GM18498 (cell line): ENCODE results near the gene PSPC1.
"Not testable (repeated sequence)": the region's sequence is repeated elsewhere in the genome, so short reads cannot be mapped to it uniquely, and the experiment has no call there.

Experiments used
- ATAC-seq: cut with Tn5 transposase; IDR thresholded peaks from one replicate; pipeline ENCODE4 v1.9.1; 2021; ENCODE audit warnings: mild to moderate bottlenecking, moderate library complexity; ENCODE audit not compliant: unreplicated experiment

Gene PSPC1

GRCh38 chr13:19764237-19764636 is 18.5 kb downstream of the PSPC1 start:
- ATAC-seq = no peak

GRCh38 chr13:19763618-19764017 is 19.1 kb downstream of the PSPC1 start:
- no peak for ATAC-seq

- no peak for ATAC-seq
These were observed 23.1 kb downstream of the PSPC1 start for GRCh38 chr13:19759669-19760068.

- ATAC-seq = no peak
These were observed 40.1 kb downstream of the PSPC1 start for GRCh38 chr13:19742643-19743042.

- no peak for ATAC-seq
These were observed 44.7 kb downstream of the PSPC1 start for GRCh38 chr13:19737844-19738557.

- no peak for ATAC-seq
These were observed 56.1 kb downstream of the PSPC1 start for GRCh38 chr13:19726611-19727010.

- no peak for ATAC-seq
These were observed 57.4 kb downstream of the PSPC1 start for GRCh38 chr13:19725320-19725719.

- ATAC-seq = no peak
These were observed 62.7 kb downstream of the PSPC1 start for GRCh38 chr13:19720039-19720438.

GRCh38 chr13:19713186-19713965 is 69.4 kb downstream of the PSPC1 start:
- ATAC-seq = no peak

- ATAC-seq = not testable (repeated sequence)
These were observed 73.0 kb downstream of the PSPC1 start for GRCh38 chr13:19709782-19710181.

- ATAC-seq = not testable (repeated sequence)
These were observed 73.7 kb downstream of the PSPC1 start for GRCh38 chr13:19709039-19709438.

GRCh38 chr13:19704256-19704655 is 78.5 kb downstream of the PSPC1 start:
- ATAC-seq = not testable (repeated sequence)

GRCh38 chr13:19701619-19702018 is 81.1 kb downstream of the PSPC1 start:
- not testable (repeated sequence) for ATAC-seq

- ATAC-seq = not testable (repeated sequence)
These were observed 81.8 kb downstream of the PSPC1 start for GRCh38 chr13:19700963-19701362.

- ATAC-seq = no peak
These were observed 86.9 kb downstream of the PSPC1 start for GRCh38 chr13:19695829-19696228.

- no peak for ATAC-seq
These were observed 87.3 kb downstream of the PSPC1 start for GRCh38 chr13:19695428-19695827.

GRCh38 chr13:19691447-19691846 is 91.3 kb downstream of the PSPC1 start:
- not testable (repeated sequence) for ATAC-seq

GRCh38 chr13:19685437-19685836 is 97.3 kb downstream of the PSPC1 start:
- ATAC-seq = no peak

GRCh38 chr13:19685034-19685433 is 97.7 kb downstream of the PSPC1 start:
- ATAC-seq = no peak

- no peak for ATAC-seq
These were observed 101.2 kb downstream of the PSPC1 start for GRCh38 chr13:19681517-19681916.

GRCh38 chr13:19680751-19681150 is 102.0 kb downstream of the PSPC1 start:
- no peak for ATAC-seq

GRCh38 chr13:19676168-19676567 is 106.6 kb downstream of the PSPC1 start:
- no peak for ATAC-seq
